Fibroblast of lung (primary cell): ENCODE data around the gene GGCX. TPM values are rescaled to one million over a fixed set of nuclear protein-coding genes. Genes with fewer than 3 reads are reported as not detected.

Source experiments
- DNase-seq, 2 donors: peaks; one replicate each; pipeline versions ENCODE4 v3.0.0 to v3.0.0-alpha.2; 2010; ENCODE audit warnings: low read depth in 2 of 2
- H2AFZ ChIP-seq: 2 replicates; pipeline ENCODE4 v1.5.1; 2012; ENCODE audit warnings: low read length, control low read depth, inconsistent platforms
- H3K27ac ChIP-seq: 2 replicates; pipeline ENCODE4 v1.5.1; 2011; ENCODE audit warnings: low read length, control low read depth; ENCODE audit not compliant: insufficient read depth
- H3K27me3 ChIP-seq: 2 replicates; pipeline ENCODE4 v1.5.1; 2011; ENCODE audit warnings: mild to moderate bottlenecking, low read length; ENCODE audit not compliant: control insufficient read depth, insufficient read depth
- H3K36me3 ChIP-seq: 2 replicates; pipeline ENCODE4 v1.5.1; 2011; ENCODE audit warnings: low read length; ENCODE audit not compliant: control insufficient read depth, insufficient read depth
- H3K4me1 ChIP-seq: 2 replicates; pipeline ENCODE4 v1.5.1; 2011; ENCODE audit warnings: low read length; ENCODE audit not compliant: control insufficient read depth, insufficient read depth; ENCODE audit errors: extremely low read depth
- H3K4me2 ChIP-seq: 2 replicates; pipeline ENCODE4 v1.5.1; 2011; ENCODE audit warnings: low read length, control low read depth; ENCODE audit not compliant: insufficient read depth; ENCODE audit errors: extremely low read depth
- H3K4me3 ChIP-seq, 4 experiments: fragments of 200-600 bp in 1 of 4; sonication (generic) in 1 of 4; replicated peaks in 1 of 4; 2 replicates each; pipeline ENCODE4 v1.5.1; 2011 to 2016; ENCODE audit warnings: low read length in 4 of 4, low read depth in 3 of 4, mild to moderate bottlenecking in 3 of 4, control low read depth in 2 of 4, inconsistent platforms in 1 of 4, mixed read lengths in 1 of 4; ENCODE audit not compliant: insufficient read depth in 1 of 4; ENCODE audit errors: control extremely low read depth in 1 of 4
- H3K79me2 ChIP-seq: 2 replicates; pipeline ENCODE4 v1.5.1; 2012; ENCODE audit warnings: mild to moderate bottlenecking, low read length, inconsistent platforms; ENCODE audit not compliant: control insufficient read depth, insufficient read depth
- H3K9ac ChIP-seq: 2 replicates; pipeline ENCODE4 v1.5.1; 2011; ENCODE audit warnings: mild to moderate bottlenecking, low read length, control low read depth; ENCODE audit not compliant: insufficient read depth
- H3K9me3 ChIP-seq: 2 replicates; pipeline ENCODE4 v1.5.1; 2012; ENCODE audit warnings: low read depth, low read length; ENCODE audit not compliant: control insufficient read depth, insufficient read depth
- H4K20me1 ChIP-seq: 2 replicates; pipeline ENCODE4 v1.5.1; 2011; ENCODE audit warnings: low read length; ENCODE audit not compliant: control insufficient read depth, insufficient read depth; ENCODE audit errors: extremely low read depth
- CTCF ChIP-seq, 2 donors: IDR thresholded peaks in 1 of 2; conservative IDR thresholded peaks in 1 of 2; 1 replicate in 1 of 2; 2 replicates in 1 of 2; pipeline ENCODE4 v1.5.1; 2011 to 2012; ENCODE audit warnings: low read length in 2 of 2, control low read depth in 1 of 2, inconsistent platforms in 1 of 2, low read depth in 1 of 2, mild to moderate bottlenecking in 1 of 2
- EZH2 ChIP-seq: IDR thresholded peaks from 2 replicates; pipeline ENCODE4 v1.5.1; 2012; ENCODE audit warnings: low read length, control low read depth, mild to moderate bottlenecking; ENCODE audit errors: missing control alignments
- polyA plus RNA-seq, 2 donors: library from polyadenylated mRNA; depleted of rRNA in 1 of 2; stranded (reverse) in 1 of 2; unstranded in 1 of 2; fragments of >200 nt; gene quantifications; 2 replicates each; pipeline ENCODE4 v1.2.1, GENCODE V29; 2011 to 2012; ENCODE audit warnings: missing spikeins in 1 of 2
- total RNA-seq: library from RNA; depleted of rRNA; stranded (reverse); fragments of >200 nt; gene quantifications from 2 replicates; pipeline ENCODE4 v1.2.1, GENCODE V29; 2014

GGCX gene
- total and polyA plus RNA-seq, 2 donors (not counting 1 experiment from before 2014, with no cell fraction given): 34.4 to 46.1 TPM

- H3K4me1 ChIP-seq: peaks cover 16% of the 10 kb centered on the region
- H3K36me3 ChIP-seq: peaks cover 14% of the 10 kb centered on the region
- H3K4me3 ChIP-seq: peak overlapping the region; percentile 62 to 94 (median 81)
- H3K9ac ChIP-seq: peak overlapping the region; percentile 98
- H3K27ac ChIP-seq: peak overlapping the region; percentile 100
- H3K27me3 ChIP-seq: no peaks in the 10 kb centered on the region
- peaks cover 13% of the 10 kb centered on the region for H4K20me1 ChIP-seq
- H2AFZ ChIP-seq: peak overlapping the region; percentile 55
- H3K79me2 ChIP-seq: peaks cover 52% of the 10 kb centered on the region
- peak in 1 of 2 donors; percentile 4 for TF ChIP-seq CTCF (conservative IDR thresholded peaks at IDR 0.05 in 1 of 2, IDR thresholded peaks at IDR 0.05 in 1 of 2; ENCODE audit: low read depth in 1 of 2, low read length in 2 of 2)
- no peak for TF ChIP-seq EZH2
- peak overlapping the region; percentile 99 for H3K4me2 ChIP-seq
- DNase-seq: peak; percentile 39 to 46
- H3K9me3 ChIP-seq: no peaks in the 10 kb centered on the region
Observed at GRCh38 chr2:85537600-85538506, 23.4 kb downstream of the GGCX start.

GRCh38 chr2:85536479-85536878, 24.8 kb downstream of the GGCX start:
- Histone ChIP-seq H3K36me3 (peaks cover 4% of the 10 kb centered on the region), H3K27me3 (no peaks in the 10 kb centered on the region), H3K27ac (no peak overlapping the region), H3K4me2 (peak overlapping the region; percentile 8), H3K79me2 (peaks cover 38% of the 10 kb centered on the region), H4K20me1 (peaks cover 7% of the 10 kb centered on the region), H3K4me1 (peaks cover 7% of the 10 kb centered on the region), H3K9ac (no peak overlapping the region), H3K4me3 (peak overlapping the region in 1 of 4 experiments; percentile 62), H2AFZ (no peak overlapping the region), H3K9me3 (no peaks in the 10 kb centered on the region)
- TF ChIP-seq CTCF (conservative IDR thresholded peaks at IDR 0.05 in 1 of 2, IDR thresholded peaks at IDR 0.05 in 1 of 2; ENCODE audit: low read depth in 1 of 2, low read length in 2 of 2) (no peak), EZH2 (no peak)
- peak; percentile 77 to 88 for DNase-seq

GRCh38 chr2:85534881-85535280, 26.4 kb downstream of the GGCX start:
- no peak overlapping the region for H3K9ac ChIP-seq
- no peak overlapping the region for H3K4me3 ChIP-seq
- no peaks in the 10 kb centered on the region for H4K20me1 ChIP-seq
- H3K36me3 ChIP-seq: peaks cover 1% of the 10 kb centered on the region
- H3K4me2 ChIP-seq: no peak overlapping the region
- H3K27me3 ChIP-seq: no peaks in the 10 kb centered on the region
- H2AFZ ChIP-seq: no peak overlapping the region
- peaks cover 5% of the 10 kb centered on the region for H3K4me1 ChIP-seq
- no peak for TF ChIP-seq CTCF (conservative IDR thresholded peaks at IDR 0.05 in 1 of 2, IDR thresholded peaks at IDR 0.05 in 1 of 2; ENCODE audit: low read depth in 1 of 2, low read length in 2 of 2)
- TF ChIP-seq EZH2: no peak
- H3K9me3 ChIP-seq: no peaks in the 10 kb centered on the region
- no peak overlapping the region for H3K27ac ChIP-seq
- peaks cover 22% of the 10 kb centered on the region for H3K79me2 ChIP-seq
- no peak for DNase-seq
